CD4-positive, CD25-positive, alpha-beta regulatory T cell (primary cell): Measurements from ENCODE around the gene SLC9A6. TPM values are rescaled to one million over a fixed set of nuclear protein-coding genes. Genes with fewer than 3 reads are reported as not detected.

Experiments
- ATAC-seq, 2 donors: fragments of 150-1000 bp; cut with Tn5 transposase; one replicate each; pipeline ENCODE4 v1.10.0; 2021; ENCODE audit warnings: low read depth in 2 of 2, moderate number of reproducible peaks in 2 of 2, moderate library complexity in 1 of 2
- DNase-seq, 3 donors: peaks; one replicate each; pipeline versions ENCODE4 v3.0.0 to v3.0.0-alpha.2; 2012 to 2022; ENCODE audit warnings: mixed read lengths in 1 of 3
- H3K27ac ChIP-seq: one replicate; pipeline ENCODE4 v1.7.0; 2013; ENCODE audit warnings: mild to moderate bottlenecking, low read length; ENCODE audit not compliant: insufficient read depth, poor library complexity, severe bottlenecking
- H3K27me3 ChIP-seq: one replicate; pipeline ENCODE4 v1.7.0; 2013; ENCODE audit warnings: low read length; ENCODE audit not compliant: control insufficient read depth, insufficient read depth
- H3K36me3 ChIP-seq: one replicate; pipeline ENCODE4 v1.7.0; 2013; ENCODE audit warnings: mild to moderate bottlenecking, low read length, moderate library complexity; ENCODE audit not compliant: control insufficient read depth, insufficient read depth
- H3K4me1 ChIP-seq: 2 replicates; pipeline ENCODE4 v1.7.0; 2013; ENCODE audit warnings: mild to moderate bottlenecking, low read length; ENCODE audit not compliant: insufficient read depth, control insufficient read depth, poor library complexity, severe bottlenecking
- H3K4me3 ChIP-seq: one replicate; pipeline ENCODE4 v1.7.0; 2013; ENCODE audit warnings: low read depth, mild to moderate bottlenecking, low read length, moderate library complexity
- H3K9me3 ChIP-seq, 2 experiments: 1 replicate in 1 of 2; 2 replicates in 1 of 2; pipeline ENCODE4 v1.7.0; 2013; ENCODE audit warnings: low read length in 2 of 2, mild to moderate bottlenecking in 1 of 2, moderate library complexity in 1 of 2; ENCODE audit not compliant: control insufficient read depth in 2 of 2
- H3K27ac Mint-ChIP-seq, 3 donors: one replicate each; pipeline ENCODE4 v1.8.0; 2020 to 2022; ENCODE audit warnings: mild to moderate bottlenecking in 3 of 3, mixed read lengths in 3 of 3, moderate library complexity in 2 of 3
- H3K27me3 Mint-ChIP-seq: one replicate; pipeline ENCODE4 v1.8.0; 2022; ENCODE audit warnings: mild to moderate bottlenecking, mixed read lengths
- H3K36me3 Mint-ChIP-seq: one replicate; pipeline ENCODE4 v1.8.0; 2020; ENCODE audit warnings: mixed read lengths
- H3K4me1 Mint-ChIP-seq, 4 donors: one replicate each; pipeline ENCODE4 v1.8.0; 2020 to 2022; ENCODE audit warnings: mixed read lengths in 4 of 4, mild to moderate bottlenecking in 1 of 4
- H3K4me3 Mint-ChIP-seq, 4 donors: one replicate each; pipeline ENCODE4 v1.8.0; 2020 to 2022; ENCODE audit warnings: mild to moderate bottlenecking in 4 of 4, mixed read lengths in 4 of 4, moderate library complexity in 3 of 4
- H3K9me3 Mint-ChIP-seq, 7 donors: one replicate each; pipeline ENCODE4 v1.8.0; 2020 to 2022; ENCODE audit warnings: mixed read lengths in 7 of 7, mild to moderate bottlenecking in 3 of 7, moderate library complexity in 2 of 7
- polyA plus RNA-seq, 4 donors: library from polyadenylated mRNA; unstranded; fragments of 300-500 nt; fragmentation: Illumina TruSeq; gene quantifications; one replicate each; pipeline ENCODE4 v1.2.3, GENCODE V29; 2021
- total RNA-seq: library from RNA; stranded (reverse); gene quantifications from one replicate; pipeline ENCODE4 v1.2.3, GENCODE V29; 2022

SLC9A6 gene
- total and polyA plus RNA-seq, 5 donors from 2014 or later = 17.2 to 20.0 (median 18.8) TPM

- Mint-ChIP-seq H3K4me1 (peaks cover 2 to 7% (median 4%) of the 10 kb centered on the region in 4 donors), H3K27ac (no peak overlapping the region), H3K9me3 (peaks cover 0 to 2% (median 0%) of the 10 kb centered on the region in 7 donors), H3K36me3 (no peaks in the 10 kb centered on the region), H3K27me3 (no peaks in the 10 kb centered on the region), H3K4me3 (no peak overlapping the region)
- Histone ChIP-seq H3K27ac (no peak overlapping the region), H3K4me3 (no peak overlapping the region), H3K9me3 (no peaks in the 10 kb centered on the region), H3K27me3 (no peaks in the 10 kb centered on the region), H3K4me1 (no peaks in the 10 kb centered on the region), H3K36me3 (no peaks in the 10 kb centered on the region)
- ATAC-seq (no peak), DNase-seq (no peak)
Observed at GRCh38 chrX:136051611-136052010, 66.4 kb downstream of the SLC9A6 start.

- no peaks in the 10 kb centered on the region for H3K27me3 ChIP-seq
- no peaks in the 10 kb centered on the region for H3K4me1 ChIP-seq
- peaks cover 0 to 2% (median 0%) of the 10 kb centered on the region in 7 donors for H3K9me3 Mint-ChIP-seq
- ATAC-seq (no peak), DNase-seq (no peak)
- H3K36me3 ChIP-seq = no peaks in the 10 kb centered on the region
- H3K27me3 Mint-ChIP-seq = no peaks in the 10 kb centered on the region
- H3K27ac Mint-ChIP-seq = peak overlapping the region in 1 of 3 donors; percentile 86
- no peak overlapping the region for H3K4me3 ChIP-seq
- H3K9me3 ChIP-seq = no peaks in the 10 kb centered on the region
- no peak overlapping the region for H3K4me3 Mint-ChIP-seq
- H3K4me1 Mint-ChIP-seq = peaks cover 6 to 16% (median 7%) of the 10 kb centered on the region in 4 donors
- H3K36me3 Mint-ChIP-seq = no peaks in the 10 kb centered on the region
- no peak overlapping the region for H3K27ac ChIP-seq
Observed at GRCh38 chrX:136055651-136056221, 70.5 kb downstream of the SLC9A6 start.

- Mint-ChIP-seq H3K36me3 (no peaks in the 10 kb centered on the region), H3K27ac (no peak overlapping the region), H3K27me3 (no peaks in the 10 kb centered on the region), H3K4me3 (no peak overlapping the region), H3K9me3 (peaks cover 0 to 2% (median 0%) of the 10 kb centered on the region in 7 donors), H3K4me1 (peaks cover 6 to 16% (median 7%) of the 10 kb centered on the region in 4 donors)
- no peaks in the 10 kb centered on the region for H3K4me1 ChIP-seq
- H3K27me3 ChIP-seq = no peaks in the 10 kb centered on the region
- ATAC-seq (no peak), DNase-seq (no peak)
- no peak overlapping the region for H3K27ac ChIP-seq
- H3K9me3 ChIP-seq = no peaks in the 10 kb centered on the region
- H3K36me3 ChIP-seq = no peaks in the 10 kb centered on the region
- H3K4me3 ChIP-seq = no peak overlapping the region
Observed at GRCh38 chrX:136057567-136057966, 72.3 kb downstream of the SLC9A6 start.

- Histone ChIP-seq H3K27ac (no peak overlapping the region), H3K4me3 (no peak overlapping the region), H3K4me1 (no peaks in the 10 kb centered on the region), H3K36me3 (no peaks in the 10 kb centered on the region), H3K9me3 (no peaks in the 10 kb centered on the region), H3K27me3 (no peaks in the 10 kb centered on the region)
- DNase-seq = no peak
- no peaks in the 10 kb centered on the region for H3K36me3 Mint-ChIP-seq
- no peak overlapping the region for H3K27ac Mint-ChIP-seq
- H3K4me3 Mint-ChIP-seq = no peak overlapping the region
- H3K4me1 Mint-ChIP-seq = peaks cover 6 to 17% (median 7%) of the 10 kb centered on the region in 4 donors
- ATAC-seq = no peak
- peaks cover 0 to 2% (median 0%) of the 10 kb centered on the region in 7 donors for H3K9me3 Mint-ChIP-seq
- H3K27me3 Mint-ChIP-seq = peaks cover 10% of the 10 kb centered on the region
Observed at GRCh38 chrX:136059350-136059749, 74.1 kb downstream of the SLC9A6 start.

GRCh38 chrX:136061286-136061685 lies 76.1 kb downstream of the SLC9A6 start:
- no peak overlapping the region for H3K4me3 ChIP-seq
- H3K9me3 ChIP-seq = no peaks in the 10 kb centered on the region
- ATAC-seq (no peak), DNase-seq (no peak)
- H3K27me3 ChIP-seq = no peaks in the 10 kb centered on the region
- Mint-ChIP-seq H3K27ac (no peak overlapping the region), H3K4me3 (no peak overlapping the region), H3K4me1 (peaks cover 5 to 23% (median 6%) of the 10 kb centered on the region in 4 donors), H3K9me3 (no peaks in the 10 kb centered on the region), H3K27me3 (peaks cover 16% of the 10 kb centered on the region), H3K36me3 (no peaks in the 10 kb centered on the region)
- peaks cover 6% of the 10 kb centered on the region for H3K4me1 ChIP-seq
- H3K36me3 ChIP-seq = no peaks in the 10 kb centered on the region
- H3K27ac ChIP-seq = no peak overlapping the region

- Histone ChIP-seq H3K27me3 (no peaks in the 10 kb centered on the region), H3K9me3 (no peaks in the 10 kb centered on the region), H3K4me3 (no peak overlapping the region), H3K27ac (no peak overlapping the region), H3K4me1 (peaks cover 6% of the 10 kb centered on the region), H3K36me3 (no peaks in the 10 kb centered on the region)
- no peaks in the 10 kb centered on the region for H3K9me3 Mint-ChIP-seq
- no peak overlapping the region for H3K27ac Mint-ChIP-seq
- DNase-seq (no peak), ATAC-seq (no peak)
- no peaks in the 10 kb centered on the region for H3K36me3 Mint-ChIP-seq
- H3K4me3 Mint-ChIP-seq = no peak overlapping the region
- H3K27me3 Mint-ChIP-seq = peaks cover 16% of the 10 kb centered on the region
- H3K4me1 Mint-ChIP-seq = peaks cover 1 to 19% (median 3%) of the 10 kb centered on the region in 4 donors
Observed at GRCh38 chrX:136061696-136062095, 76.5 kb downstream of the SLC9A6 start.

GRCh38 chrX:136063340-136064079 lies 78.3 kb downstream of the SLC9A6 start:
- no peak overlapping the region for H3K4me3 Mint-ChIP-seq
- Histone ChIP-seq H3K9me3 (no peaks in the 10 kb centered on the region), H3K4me1 (peaks cover 6% of the 10 kb centered on the region), H3K27ac (no peak overlapping the region), H3K27me3 (no peaks in the 10 kb centered on the region), H3K36me3 (no peaks in the 10 kb centered on the region), H3K4me3 (no peak overlapping the region)
- DNase-seq (no peak), ATAC-seq (no peak)
- H3K36me3 Mint-ChIP-seq = no peaks in the 10 kb centered on the region
- peaks cover 16% of the 10 kb centered on the region for H3K27me3 Mint-ChIP-seq
- peaks cover 0 to 12% (median 0%) of the 10 kb centered on the region in 4 donors for H3K4me1 Mint-ChIP-seq
- H3K9me3 Mint-ChIP-seq = no peaks in the 10 kb centered on the region
- H3K27ac Mint-ChIP-seq = no peak overlapping the region

GRCh38 chrX:136064661-136065043 lies 79.4 kb downstream of the SLC9A6 start:
- H3K9me3 Mint-ChIP-seq = no peaks in the 10 kb centered on the region
- H3K27me3 Mint-ChIP-seq = peaks cover 16% of the 10 kb centered on the region
- ATAC-seq = no peak
- Histone ChIP-seq H3K27me3 (no peaks in the 10 kb centered on the region), H3K4me1 (peaks cover 6% of the 10 kb centered on the region), H3K4me3 (no peak overlapping the region), H3K9me3 (no peaks in the 10 kb centered on the region), H3K36me3 (no peaks in the 10 kb centered on the region), H3K27ac (peak overlapping the region; percentile 15)
- H3K36me3 Mint-ChIP-seq = no peaks in the 10 kb centered on the region
- peak overlapping the region; percentile 71 to 90 (median 88) for H3K27ac Mint-ChIP-seq
- H3K4me3 Mint-ChIP-seq = peak overlapping the region in 2 of 4 donors; percentile 39 to 62
- DNase-seq = no peak
- H3K4me1 Mint-ChIP-seq = peaks cover 0 to 12% (median 0%) of the 10 kb centered on the region in 4 donors
